ENCODE results near the gene SLC22A24.
"Not testable (repeated sequence)": the region's sequence is repeated elsewhere in the genome, so short reads cannot be mapped to it uniquely, and the experiment has no call there.

SLC22A24 gene

DNA sequence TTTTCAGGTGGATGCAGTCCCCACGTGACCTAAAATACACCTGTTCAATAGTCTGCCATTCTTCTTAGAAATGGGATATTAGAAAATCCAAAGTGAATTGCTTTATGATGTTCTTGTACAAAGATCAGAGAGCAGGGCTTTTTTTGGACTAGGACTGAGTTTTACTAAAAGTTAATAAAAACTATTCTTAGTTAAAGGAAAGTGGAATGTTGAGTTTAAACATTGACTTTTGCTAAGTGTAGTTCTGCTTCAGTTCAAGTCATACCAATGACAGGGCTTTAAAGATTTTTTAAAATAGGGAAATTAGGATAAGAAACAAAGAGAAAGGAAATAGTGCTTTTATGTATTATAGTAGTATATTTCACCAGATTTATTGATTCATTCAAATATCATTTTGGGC is at the start of gene SLC22A24:
SLC22A24 (minus strand) TSS at position 101 of the 400 bp plus-strand sequence. CDS start 442 bp downstream, outside the sequence.
- no peak for DNase-seq (ENCODE audit: low read depth)

GRCh38 chr11:63180536-63180935 is 36.5 kb upstream of the SLC22A24 start:
- no peak for DNase-seq (ENCODE audit: low read depth)

DNA sequence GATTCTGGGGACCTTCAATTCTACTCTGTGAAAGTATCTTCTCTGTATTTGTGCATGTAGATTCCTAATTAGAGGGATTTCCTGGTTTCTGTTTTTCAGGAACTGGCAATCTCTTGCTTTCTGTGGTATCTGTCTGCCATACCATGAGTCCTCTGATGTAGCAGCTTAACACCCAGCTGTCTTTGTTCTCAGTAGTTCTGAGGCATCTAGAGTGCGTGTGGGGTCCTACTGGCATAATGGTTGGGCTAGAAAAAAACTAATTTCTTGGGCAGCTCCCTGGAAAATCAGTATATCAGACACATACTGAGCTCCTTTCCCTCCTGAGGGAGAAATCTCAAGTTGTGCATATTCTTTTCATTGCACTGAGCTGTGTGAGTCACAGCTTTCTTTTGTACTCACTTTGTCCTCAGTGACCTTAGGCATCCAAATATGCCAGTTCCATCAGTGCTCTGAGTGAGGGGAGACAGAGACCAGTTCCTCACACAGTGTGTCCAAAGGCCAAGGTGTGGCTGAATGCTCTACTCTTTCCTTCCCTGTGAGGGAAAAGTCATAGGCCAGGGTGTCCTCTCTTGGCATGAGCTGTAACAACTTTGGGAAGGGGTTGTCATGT is 35.5 kb upstream of the SLC22A24 start:
- DNase-seq (ENCODE audit: low read depth): no peak

- DNase-seq (ENCODE audit: low read depth): no peak
These were observed 33.9 kb upstream of the SLC22A24 start for GRCh38 chr11:63177872-63178271.

GRCh38 chr11:63165706-63166310 is 21.8 kb upstream of the SLC22A24 start:
- peak; percentile 65 for DNase-seq (ENCODE audit: low read depth)

GRCh38 chr11:63155794-63156193 is 11.8 kb upstream of the SLC22A24 start:
- DNase-seq (ENCODE audit: low read depth): no peak

DNA sequence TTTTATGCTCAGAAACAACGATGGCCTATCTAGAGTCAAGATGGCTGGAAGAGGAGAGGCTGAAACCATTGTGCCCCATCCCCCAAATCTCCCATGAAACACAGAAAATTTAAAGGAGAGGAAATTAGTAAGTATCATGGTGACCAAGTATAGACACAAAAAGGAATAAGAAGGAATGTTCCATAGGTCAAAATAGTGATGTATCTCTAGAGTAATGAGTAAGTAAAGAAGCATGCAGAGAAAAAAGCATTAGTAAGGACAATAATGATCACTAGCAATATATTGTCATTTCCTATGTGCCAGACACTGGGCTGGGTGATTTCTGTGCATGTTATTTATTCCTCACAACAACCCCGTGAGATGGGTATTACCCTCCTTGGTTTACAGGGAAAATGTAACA is 2.6 kb upstream of the SLC22A24 start:
- DNase-seq (ENCODE audit: low read depth): peak; percentile 71

GRCh38 chr11:63142459-63142858 is 1.6 kb downstream of the SLC22A24 start:
- DNase-seq (ENCODE audit: low read depth): peak; percentile 15

DNA sequence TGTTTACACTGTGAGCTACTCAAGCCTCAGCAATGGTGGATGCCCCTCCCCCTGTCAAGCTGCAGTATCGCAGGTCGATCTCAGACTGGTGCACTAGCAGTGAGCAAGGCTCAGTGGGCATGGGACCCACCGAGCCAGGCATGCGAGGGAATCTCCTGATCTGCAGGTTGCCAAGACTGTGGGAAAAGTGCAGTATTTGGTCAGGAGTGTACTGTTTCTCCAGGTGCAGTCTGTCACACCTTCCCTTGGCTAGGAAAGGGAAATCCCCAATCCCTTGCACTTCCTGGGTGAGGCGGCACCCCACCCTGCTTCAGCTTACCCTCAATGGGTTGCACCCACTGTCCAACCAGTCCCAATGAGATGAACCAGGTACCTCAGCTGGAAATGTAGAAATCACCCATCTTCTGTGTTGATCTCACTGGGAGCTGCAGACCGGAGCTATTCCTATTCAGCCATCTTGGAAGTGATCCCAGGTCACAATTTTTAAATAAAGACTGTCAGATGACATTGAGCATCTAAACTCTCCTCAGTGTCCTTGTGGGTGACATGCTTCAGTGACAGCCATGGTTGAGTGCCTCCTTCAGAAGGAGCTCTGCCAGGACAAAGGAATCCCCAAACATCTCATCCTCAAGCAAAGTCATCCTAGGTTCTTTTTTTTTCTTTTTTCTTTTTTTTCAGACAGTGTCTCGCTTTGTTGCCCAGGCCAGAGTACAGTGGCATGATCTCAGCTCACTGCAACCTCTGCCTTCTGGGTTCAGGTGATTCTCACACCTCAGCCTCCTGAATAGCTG is 10.8 kb downstream of the SLC22A24 start:
- DNase-seq (ENCODE audit: low read depth): no peak

DNA sequence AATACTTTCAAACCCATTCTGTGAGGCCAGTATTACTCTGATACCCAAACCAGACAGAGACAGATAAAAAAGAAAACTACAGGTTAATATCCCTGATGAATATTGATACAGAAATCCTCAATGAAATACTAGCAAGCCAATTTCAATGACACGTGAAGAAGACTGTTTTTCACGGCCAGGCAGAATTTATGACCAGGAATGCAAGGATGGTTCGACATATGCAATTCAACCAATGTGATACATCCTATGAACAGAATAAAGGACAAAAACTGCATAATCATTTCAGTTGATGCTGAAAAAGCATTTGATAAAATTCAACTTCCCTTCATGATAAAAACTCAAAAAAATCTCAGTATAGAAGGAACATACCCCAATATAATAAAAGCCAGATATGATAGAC is 44.5 kb downstream of the SLC22A24 start:
- no peak for DNase-seq (ENCODE audit: low read depth)

GRCh38 chr11:63080682-63081081 is 63.3 kb downstream of the SLC22A24 start:
- DNase-seq (ENCODE audit: low read depth): no peak

GRCh38 chr11:63046203-63046602 is 97.8 kb downstream of the SLC22A24 start:
- DNase-seq (ENCODE audit: low read depth): not testable (repeated sequence)

DNA sequence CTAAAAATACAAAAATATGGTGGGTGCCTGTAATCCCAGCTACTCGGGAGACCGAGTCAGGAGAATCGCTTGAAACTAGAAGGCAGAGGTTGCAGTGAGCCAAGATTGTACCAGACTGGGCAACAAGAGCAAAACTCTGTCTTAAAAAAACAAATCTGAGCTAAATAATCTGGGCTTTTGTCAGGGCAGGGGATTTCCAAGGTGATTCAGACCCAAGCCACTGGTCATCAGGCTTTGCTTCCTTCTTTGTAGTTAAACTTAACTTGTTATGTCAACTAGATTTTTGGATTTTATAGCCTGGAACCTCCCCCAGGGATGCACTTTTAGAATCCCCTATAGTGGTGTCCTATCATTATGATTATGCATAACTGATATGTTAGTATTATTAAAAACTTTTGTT is 101.4 kb downstream of the SLC22A24 start:
- DNase-seq (ENCODE audit: low read depth): no peak

- DNase-seq (ENCODE audit: low read depth): no peak
These were observed 111.6 kb downstream of the SLC22A24 start for GRCh38 chr11:63032457-63032856.

Measured in ELR (cell line).